A549 (cell line): ENCODE results near the gene BCL2L1.

Source experiments
- BHLHE40 ChIP-seq: IDR thresholded peaks from 2 replicates; pipeline ENCODE4 v1.6.1; 2012; ENCODE audit warnings: low read depth, low read length, inconsistent platforms
- CTCF ChIP-seq: fragments of >200 bp; sonication (Bioruptor Twin); formaldehyde crosslinking; IDR thresholded peaks from 3 replicates; pipeline ENCODE4 v1.5.1; 2016
- ELK1 ChIP-seq: fragments of 150-350 bp; IDR thresholded peaks from 2 replicates; pipeline ENCODE4 v1.6.1; 2014; ENCODE audit warnings: low read depth, mild to moderate bottlenecking, low read length
- GATA3 ChIP-seq: IDR thresholded peaks from 2 replicates; pipeline ENCODE4 v1.6.1; 2012; ENCODE audit warnings: borderline replicate concordance
- MAZ ChIP-seq: fragments of 150-350 bp; IDR thresholded peaks from 2 replicates; pipeline ENCODE4 v1.6.1; 2014; ENCODE audit warnings: antibody characterized with exemption, low read depth, low read length, borderline replicate concordance
- POLR2A ChIP-seq: IDR thresholded peaks from 2 replicates; pipeline ENCODE4 v1.6.1; 2012; ENCODE audit warnings: mild to moderate bottlenecking, low read length
- POLR2AphosphoS2 ChIP-seq: conservative IDR thresholded peaks from 2 replicates; pipeline ENCODE4 v1.6.1; 2012; ENCODE audit warnings: low read length, improper control_type of control experiment, inconsistent platforms
- REST ChIP-seq: fragments of 200-600 bp; sonication (generic); IDR thresholded peaks from 2 replicates; pipeline ENCODE4 v1.6.1; 2016; ENCODE audit warnings: antibody characterized with exemption, mild to moderate bottlenecking, moderate library complexity
- SMC3 ChIP-seq: fragments of >200 bp; sonication (Bioruptor Twin); formaldehyde crosslinking; IDR thresholded peaks from 3 replicates; pipeline ENCODE4 v1.6.1; 2018; ENCODE audit warnings: inconsistent platforms
- TF ChIP-seq, protein P1 (sequence below): fragments of 450-650 bp; IDR thresholded peaks from 2 replicates; pipeline ENCODE4 v1.6.1; 2014; ENCODE audit warnings: antibody characterized with exemption

DNA sequence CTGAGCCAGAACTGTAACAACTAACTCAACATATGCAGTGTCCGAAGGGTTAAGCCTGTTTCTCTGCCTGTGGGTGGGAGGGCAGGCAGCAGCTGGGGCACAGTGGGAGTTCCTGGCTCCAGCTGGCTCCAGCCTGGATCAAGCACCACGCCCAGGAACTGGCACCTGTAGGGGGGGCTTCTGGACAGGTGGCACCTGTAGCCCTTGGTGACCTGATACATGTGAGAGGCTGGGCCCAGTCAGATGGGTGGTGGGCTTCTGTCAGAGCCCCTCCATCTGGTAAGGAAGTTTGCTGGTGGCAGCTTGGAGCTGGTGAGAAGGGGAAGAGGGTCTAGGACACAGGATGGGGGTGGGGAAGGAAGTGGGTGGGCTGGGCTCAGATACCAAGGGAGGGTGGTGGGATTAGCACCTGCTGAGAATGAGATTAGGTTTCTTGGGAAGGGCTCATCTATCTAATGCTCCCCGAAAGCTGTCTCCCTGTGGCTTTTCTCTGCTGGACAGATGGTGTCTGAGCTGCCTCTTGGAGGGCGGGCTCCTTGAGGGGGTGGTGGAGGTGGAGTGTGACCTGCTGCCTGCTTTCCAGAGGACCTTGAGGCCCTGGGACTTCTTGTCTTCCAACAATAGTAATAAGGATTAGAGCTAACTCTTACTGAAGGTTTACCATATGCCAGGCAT lies 28.5 kb downstream of the BCL2L1 start:
- no peak for TF ChIP-seq POLR2A
- TF ChIP-seq CTCF = no peak
- no peak for TF ChIP-seq REST
- TF ChIP-seq ELK1 = no peak
- TF ChIP-seq BHLHE40 = no peak
- TF ChIP-seq POLR2AphosphoS2 = no peak
- no peak for TF ChIP-seq MAZ
- TF ChIP-seq SMC3 = no peak
- TF ChIP-seq, protein P1, sequence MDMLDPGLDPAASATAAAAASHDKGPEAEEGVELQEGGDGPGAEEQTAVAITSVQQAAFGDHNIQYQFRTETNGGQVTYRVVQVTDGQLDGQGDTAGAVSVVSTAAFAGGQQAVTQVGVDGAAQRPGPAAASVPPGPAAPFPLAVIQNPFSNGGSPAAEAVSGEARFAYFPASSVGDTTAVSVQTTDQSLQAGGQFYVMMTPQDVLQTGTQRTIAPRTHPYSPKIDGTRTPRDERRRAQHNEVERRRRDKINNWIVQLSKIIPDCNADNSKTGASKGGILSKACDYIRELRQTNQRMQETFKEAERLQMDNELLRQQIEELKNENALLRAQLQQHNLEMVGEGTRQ = no peak
- no peak for TF ChIP-seq GATA3
